Retinal pigment epithelial cell (primary cell): ENCODE data around the gene GCN1.
"Not testable (repeated sequence)": the region's sequence is repeated elsewhere in the genome, so short reads cannot be mapped to it uniquely, and the experiment has no call there.

Source experiments
- DNase-seq: peaks from one replicate; pipeline ENCODE4 v3.0.0-alpha.2; 2010; ENCODE audit warnings: low read depth
- H3K4me3 ChIP-seq: 2 replicates; pipeline ENCODE4 v1.5.1; 2011; ENCODE audit warnings: mild to moderate bottlenecking, low read length, control low read depth, moderate library complexity
- CTCF ChIP-seq: conservative IDR thresholded peaks from 2 replicates; pipeline ENCODE4 v1.5.1; 2011; ENCODE audit warnings: low read depth, low read length, control low read depth, inconsistent platforms

The GCN1 gene

GRCh38 chr12:120238839-120239445, 44.4 kb upstream of the GCN1 start:
- no peak for DNase-seq
- no peak for TF ChIP-seq CTCF

DNA sequence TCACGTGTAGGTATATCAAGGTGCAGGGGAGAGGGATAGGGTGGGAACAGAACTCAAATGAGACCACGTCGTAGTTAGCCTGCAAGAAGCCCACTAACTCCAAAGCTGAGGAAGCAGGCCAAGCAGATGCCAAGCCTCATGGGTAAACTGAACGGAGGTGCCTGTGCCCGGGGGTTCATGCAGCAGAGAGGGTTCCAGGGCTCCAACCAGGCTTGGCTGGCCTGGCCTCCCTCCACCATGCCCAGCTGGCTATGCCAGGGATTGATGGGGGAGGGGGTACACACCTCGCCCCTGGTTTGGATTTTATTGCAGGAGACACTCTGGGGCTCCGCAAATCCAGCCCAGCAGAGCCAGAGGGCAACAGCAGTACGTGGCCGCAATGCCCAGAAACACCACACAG, 43.7 kb upstream of the GCN1 start:
- H3K4me3 ChIP-seq, result no peak overlapping the region
- no peak for DNase-seq
- TF ChIP-seq CTCF, result no peak

More at GRCh38 chr12:120238839-120239445, 44.4 kb upstream of the GCN1 start:
- H3K4me3 ChIP-seq, result no peak overlapping the region

DNA sequence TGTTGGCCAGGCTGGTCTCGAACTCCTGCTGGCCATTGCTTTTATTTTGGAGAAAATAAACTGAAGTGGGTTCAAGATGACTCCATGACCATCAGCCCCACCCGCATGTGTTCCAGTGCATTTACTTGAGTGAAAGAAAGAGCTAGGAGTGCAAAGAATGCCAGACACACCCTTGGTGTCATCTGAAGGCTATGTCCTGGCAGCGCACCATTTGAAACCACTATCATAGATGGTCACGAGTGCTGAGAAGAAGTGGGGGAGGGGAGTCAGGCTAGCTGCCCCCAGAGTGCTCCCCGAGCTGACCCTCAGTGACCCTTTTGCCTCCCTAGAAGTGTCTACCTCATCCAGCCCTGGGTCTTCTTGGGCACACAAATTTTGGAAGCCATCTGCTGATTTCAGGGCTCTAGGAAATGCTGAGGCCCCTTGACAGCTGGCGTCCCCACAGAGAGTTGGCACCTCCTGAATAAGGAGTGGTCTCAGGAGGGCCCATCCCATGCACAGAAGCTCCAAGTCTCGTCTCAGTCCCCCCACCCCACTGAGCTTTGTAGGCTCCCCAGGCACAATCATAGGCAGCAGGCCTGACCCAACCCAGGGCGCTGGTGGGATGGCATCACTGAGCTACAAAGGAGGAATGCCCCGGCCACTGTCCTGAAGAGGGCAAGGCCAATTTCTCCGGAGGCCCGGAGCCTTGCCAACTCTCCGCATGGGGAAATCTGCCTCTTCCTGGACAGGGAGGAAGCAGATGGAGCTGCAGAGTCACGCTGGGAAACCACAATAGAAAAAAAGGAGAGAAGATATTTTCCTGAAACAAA, 43.1 kb upstream of the GCN1 start:
- no peak for TF ChIP-seq CTCF
- no peak overlapping the region for H3K4me3 ChIP-seq
- DNase-seq, result no peak

GRCh38 chr12:120236809-120237208, 42.3 kb upstream of the GCN1 start:
- DNase-seq, H3K4me3 ChIP-seq: not testable (repeated sequence)

DNA sequence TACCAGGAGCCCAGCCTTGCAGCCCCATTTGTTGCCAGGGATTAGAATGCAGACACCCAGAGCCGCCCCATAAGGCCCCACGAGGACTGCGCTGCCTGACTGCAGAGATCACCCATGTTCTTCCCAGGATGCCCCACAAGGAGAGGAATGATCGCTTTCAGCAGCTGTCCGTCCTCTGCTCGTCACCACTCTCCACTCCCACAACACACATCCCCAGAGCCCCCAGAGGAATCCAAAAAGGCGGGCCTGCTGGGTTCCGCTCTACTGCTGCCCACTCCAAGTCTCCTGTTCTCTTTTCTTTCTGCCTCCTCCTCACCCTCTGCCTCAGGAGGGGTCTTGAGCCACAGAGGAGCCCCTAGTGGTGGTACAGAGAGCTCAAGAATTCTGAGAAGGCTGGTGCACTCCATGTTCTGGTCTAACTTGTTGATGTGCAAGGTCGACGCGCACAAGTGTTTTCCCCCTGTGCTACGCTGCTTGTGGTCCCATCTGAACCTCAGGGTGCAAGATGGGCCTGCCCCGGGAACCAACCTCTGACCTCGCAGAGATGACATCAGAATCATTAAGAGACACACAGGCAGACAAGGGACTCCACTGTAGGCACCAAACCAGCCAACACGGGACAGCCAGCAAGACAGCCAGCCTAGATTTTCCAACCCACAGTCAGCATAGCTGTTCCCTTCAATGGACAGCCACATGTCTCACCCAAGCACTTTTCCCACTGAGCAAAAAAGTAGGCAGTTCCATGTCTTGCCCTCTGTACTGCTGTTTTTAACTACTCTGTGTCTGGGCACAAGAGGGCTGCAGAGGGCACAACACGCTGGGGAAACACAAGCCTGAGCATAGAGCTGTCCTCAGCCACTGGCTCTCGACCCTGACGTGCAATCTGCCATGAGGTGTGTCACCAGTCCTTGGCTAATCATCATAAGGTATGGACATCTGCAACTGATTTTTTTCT, 41.1 kb upstream of the GCN1 start:
- TF ChIP-seq CTCF, result peak; percentile 55
- DNase-seq, result no peak
- no peak overlapping the region for H3K4me3 ChIP-seq

DNA sequence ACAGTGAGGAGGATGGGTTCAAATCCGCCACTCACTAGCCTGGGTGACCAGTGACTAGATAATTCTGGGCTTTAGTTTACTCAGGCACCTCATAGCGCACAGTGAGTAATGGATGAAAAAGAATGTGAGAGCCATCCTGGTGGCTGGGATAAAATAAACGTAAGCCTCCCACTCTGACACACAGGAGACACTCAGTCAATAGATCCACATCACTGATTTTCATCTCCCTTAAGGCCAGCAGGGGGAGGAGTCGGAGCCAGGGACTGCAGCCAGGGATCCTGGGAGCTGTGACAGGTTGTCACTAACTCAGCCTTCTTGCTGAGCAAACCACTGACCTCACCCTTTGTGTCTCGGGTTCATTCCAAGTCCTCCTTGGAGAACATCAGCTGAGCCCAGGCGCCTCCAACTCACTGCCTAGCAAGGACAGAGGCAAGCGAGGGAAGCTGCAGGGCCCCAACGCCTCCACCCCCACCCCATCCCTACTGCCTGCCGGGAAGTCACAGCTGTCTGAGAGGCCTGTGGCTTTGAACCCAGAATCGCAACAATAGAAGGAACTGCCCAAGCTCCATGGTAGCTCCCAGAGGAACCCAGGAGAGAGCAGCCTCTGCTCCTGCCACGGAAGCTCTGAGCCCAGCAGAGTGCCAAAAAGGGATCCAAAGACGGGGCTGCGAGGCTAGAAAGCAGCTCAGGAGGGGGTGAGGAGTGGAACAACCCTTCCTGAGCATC, 40.3 kb upstream of the GCN1 start:
- H3K4me3 ChIP-seq, result no peak overlapping the region
- peak; percentile 67 for TF ChIP-seq CTCF
- peak; percentile 90 for DNase-seq
